DOHH2 (cell line): ENCODE data around the gene RABGEF1.
"Not testable (repeated sequence)": the region's sequence is repeated elsewhere in the genome, so short reads cannot be mapped to it uniquely, and the experiment has no call there.

Experiments used
- H3F3A ChIP-seq: fragments of 200-600 bp; sonication (generic), shearing (Covaris generic); 2 replicates; pipeline ENCODE4 v1.6.0; 2016; ENCODE audit warnings: antibody characterized with exemption, mild to moderate bottlenecking; ENCODE audit not compliant: control insufficient read depth, insufficient read depth
- H3K27ac ChIP-seq: fragments of 200-600 bp; sonication (generic); 2 replicates; pipeline ENCODE4 v1.5.1; 2014; ENCODE audit warnings: low read depth, mild to moderate bottlenecking, low read length, moderate library complexity
- H3K27me3 ChIP-seq: fragments of 200-600 bp; sonication (generic); 2 replicates; pipeline ENCODE4 v1.6.1; 2014; ENCODE audit warnings: mild to moderate bottlenecking, low read length, mixed read lengths; ENCODE audit not compliant: control insufficient read depth
- H3K36me3 ChIP-seq: fragments of 200-600 bp; sonication (generic); 2 replicates; pipeline ENCODE4 v1.6.1; 2014; ENCODE audit warnings: mild to moderate bottlenecking, low read length, moderate library complexity, mixed read lengths; ENCODE audit not compliant: control insufficient read depth
- H3K4me1 ChIP-seq: fragments of 200-600 bp; sonication (generic); 2 replicates; pipeline ENCODE4 v1.6.1; 2014; ENCODE audit warnings: mild to moderate bottlenecking, low read length, mixed read lengths; ENCODE audit not compliant: control insufficient read depth
- H3K4me2 ChIP-seq: fragments of 200-600 bp; sonication (generic); 2 replicates; pipeline ENCODE4 v1.6.0; 2014; ENCODE audit warnings: mild to moderate bottlenecking, low read length, moderate library complexity
- H3K4me3 ChIP-seq: fragments of 200-600 bp; sonication (generic); 2 replicates; pipeline ENCODE4 v1.5.1; 2014; ENCODE audit warnings: mild to moderate bottlenecking, low read length, mixed read lengths
- H3K79me2 ChIP-seq: fragments of 200-600 bp; sonication (generic); 2 replicates; pipeline ENCODE4 v1.6.1; 2014; ENCODE audit warnings: mild to moderate bottlenecking, low read length, mixed read lengths; ENCODE audit not compliant: control insufficient read depth
- H3K9me2 ChIP-seq: fragments of 200-600 bp; sonication (generic); replicated peaks from 2 replicates; pipeline ENCODE4 v1.6.1; 2014; ENCODE audit warnings: mild to moderate bottlenecking, low read length, mixed read lengths; ENCODE audit not compliant: control insufficient read depth
- H3K9me3 ChIP-seq: fragments of 200-600 bp; sonication (generic); 2 replicates; pipeline ENCODE4 v1.6.1; 2014; ENCODE audit warnings: antibody characterized with exemption, low read length, mixed read lengths; ENCODE audit not compliant: control insufficient read depth, insufficient read depth
- H4K20me1 ChIP-seq: fragments of 200-600 bp; sonication (generic); 2 replicates; pipeline ENCODE4 v1.6.0; 2014; ENCODE audit warnings: low read depth, mild to moderate bottlenecking, antibody characterized with exemption, low read length, moderate library complexity; ENCODE audit not compliant: control insufficient read depth, insufficient read depth
- EZH2phosphoT487 ChIP-seq: fragments of 200-600 bp; sonication (generic); IDR thresholded peaks from 2 replicates; pipeline ENCODE4 v1.6.1; 2017; ENCODE audit warnings: borderline replicate concordance, mild to moderate bottlenecking, antibody characterized with exemption, low read length, moderate library complexity, mixed read lengths
- TF ChIP-seq, protein P1 (sequence below): fragments of 200-600 bp; sonication (generic); IDR thresholded peaks from one replicate; pipeline ENCODE4 v1.5.1; 2014; ENCODE audit warnings: antibody characterized with exemption, mild to moderate bottlenecking, low read depth, low read length; ENCODE audit not compliant: poor library complexity, severe bottlenecking

Gene RABGEF1

DNA sequence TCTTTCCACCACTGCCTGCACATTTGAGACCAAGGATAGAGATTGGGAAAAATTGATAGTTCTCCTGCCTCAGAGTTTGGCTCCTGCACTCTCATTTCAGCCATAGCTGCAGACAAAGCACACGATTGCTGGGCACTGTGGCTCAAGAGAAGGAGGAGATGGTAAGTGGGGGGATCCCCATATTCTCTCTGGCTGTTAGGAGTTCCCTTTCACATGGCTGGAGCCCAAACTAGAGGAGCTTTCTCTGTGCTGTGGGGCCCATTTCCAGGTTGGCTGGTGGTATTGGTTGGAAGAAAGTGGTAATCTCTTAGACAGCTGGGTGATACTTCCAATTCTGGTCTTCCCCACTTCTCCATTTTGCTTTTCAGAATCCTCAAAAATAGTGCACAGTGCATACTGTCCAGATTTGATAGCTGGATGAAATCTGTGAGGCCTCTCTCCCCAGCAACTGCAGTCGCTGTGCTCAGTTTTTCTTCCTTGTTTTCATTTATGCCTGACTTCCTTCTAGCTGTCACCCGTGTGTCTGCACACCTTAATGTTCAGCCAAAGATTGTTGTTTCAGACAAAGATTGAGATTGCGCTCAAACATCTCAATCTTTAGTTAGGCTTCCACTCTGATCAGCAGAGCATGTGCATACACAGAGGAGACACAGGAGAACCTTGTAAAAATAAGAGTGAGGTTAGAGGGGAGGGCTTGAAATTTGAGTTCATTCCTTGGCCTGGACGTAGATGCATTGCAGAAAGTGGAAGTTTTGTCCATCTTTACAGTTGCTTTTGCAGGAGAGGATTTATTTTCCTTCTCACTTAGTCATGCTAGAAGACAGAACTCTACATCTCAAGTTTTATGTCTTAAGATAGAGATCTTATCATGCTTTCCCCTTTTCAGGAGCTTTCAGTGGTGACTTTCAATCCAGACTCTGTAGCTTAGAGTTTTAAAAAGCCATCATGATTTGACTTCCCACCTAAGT lies 28.6 kb downstream of the RABGEF1 start:
- Histone ChIP-seq H3K4me3 (peak overlapping the region; percentile 3; the same call in 1 of the 2 replicates), H3K4me1 (peaks cover 48% of the 10 kb centered on the region), H3K27me3 (no peaks in the 10 kb centered on the region), H3F3A (peaks cover 8% of the 10 kb centered on the region), H3K79me2 (peaks cover 74% of the 10 kb centered on the region), H4K20me1 (peaks cover 8% of the 10 kb centered on the region; the same call in 1 of the 2 replicates), H3K36me3 (peaks cover 35% of the 10 kb centered on the region), H3K27ac (peak overlapping the region; percentile 31), H3K9me2 (no peaks in the 10 kb centered on the region), H3K4me2 (peak overlapping the region; percentile 43), H3K9me3 (no peaks in the 10 kb centered on the region)
- TF ChIP-seq, protein P1, sequence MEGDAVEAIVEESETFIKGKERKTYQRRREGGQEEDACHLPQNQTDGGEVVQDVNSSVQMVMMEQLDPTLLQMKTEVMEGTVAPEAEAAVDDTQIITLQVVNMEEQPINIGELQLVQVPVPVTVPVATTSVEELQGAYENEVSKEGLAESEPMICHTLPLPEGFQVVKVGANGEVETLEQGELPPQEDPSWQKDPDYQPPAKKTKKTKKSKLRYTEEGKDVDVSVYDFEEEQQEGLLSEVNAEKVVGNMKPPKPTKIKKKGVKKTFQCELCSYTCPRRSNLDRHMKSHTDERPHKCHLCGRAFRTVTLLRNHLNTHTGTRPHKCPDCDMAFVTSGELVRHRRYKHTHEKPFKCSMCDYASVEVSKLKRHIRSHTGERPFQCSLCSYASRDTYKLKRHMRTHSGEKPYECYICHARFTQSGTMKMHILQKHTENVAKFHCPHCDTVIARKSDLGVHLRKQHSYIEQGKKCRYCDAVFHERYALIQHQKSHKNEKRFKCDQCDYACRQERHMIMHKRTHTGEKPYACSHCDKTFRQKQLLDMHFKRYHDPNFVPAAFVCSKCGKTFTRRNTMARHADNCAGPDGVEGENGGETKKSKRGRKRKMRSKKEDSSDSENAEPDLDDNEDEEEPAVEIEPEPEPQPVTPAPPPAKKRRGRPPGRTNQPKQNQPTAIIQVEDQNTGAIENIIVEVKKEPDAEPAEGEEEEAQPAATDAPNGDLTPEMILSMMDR: no peak
- no peak for TF ChIP-seq EZH2phosphoT487

DNA sequence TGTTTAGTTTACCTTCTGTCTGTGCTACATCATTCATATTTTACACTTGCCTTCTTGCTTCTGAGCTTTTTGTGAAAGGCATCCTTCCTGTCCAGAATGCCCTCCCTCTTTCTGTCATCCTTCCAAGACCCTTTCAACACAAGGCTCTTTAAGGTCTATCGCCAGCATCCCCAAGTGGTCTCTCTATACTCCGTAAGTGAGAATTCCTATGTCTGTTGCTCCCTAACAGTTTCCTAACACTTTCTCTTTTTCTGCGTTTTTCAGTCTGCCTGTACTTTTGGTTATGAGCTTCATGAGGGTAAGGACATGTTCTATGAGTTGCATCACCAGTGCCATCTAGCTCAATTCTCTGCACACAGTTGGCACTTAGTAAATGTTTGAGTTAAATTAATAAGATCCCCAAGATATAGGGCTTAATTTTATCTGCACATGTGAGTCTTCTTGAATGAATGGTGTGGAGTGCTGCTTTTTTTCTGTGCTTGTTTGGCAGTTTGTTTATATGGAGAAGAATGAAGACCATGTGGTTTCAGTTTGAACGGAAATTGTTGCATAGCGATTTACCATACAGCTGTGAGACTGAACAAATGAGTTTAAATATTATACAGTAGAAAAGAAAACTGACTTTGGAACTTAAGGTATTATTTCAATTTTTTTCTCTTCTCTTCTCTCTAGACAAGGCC lies 29.4 kb downstream of the RABGEF1 start:
- peaks cover 47% of the 10 kb centered on the region for H3K4me1 ChIP-seq
- H4K20me1 ChIP-seq: peaks cover 8% of the 10 kb centered on the region; the same call in 1 of the 2 replicates
- H3F3A ChIP-seq: peaks cover 8% of the 10 kb centered on the region
- peak overlapping the region; percentile 43 for H3K4me2 ChIP-seq
- no peaks in the 10 kb centered on the region for H3K9me3 ChIP-seq
- TF ChIP-seq, protein P1: no peak
- TF ChIP-seq EZH2phosphoT487: no peak
- peaks cover 67% of the 10 kb centered on the region for H3K79me2 ChIP-seq
- H3K27me3 ChIP-seq: no peaks in the 10 kb centered on the region
- H3K9me2 ChIP-seq: no peaks in the 10 kb centered on the region
- H3K27ac ChIP-seq: peak overlapping the region; percentile 31; the same call in 1 of the 2 replicates
- no peak overlapping the region for H3K4me3 ChIP-seq
- peaks cover 43% of the 10 kb centered on the region for H3K36me3 ChIP-seq

DNA sequence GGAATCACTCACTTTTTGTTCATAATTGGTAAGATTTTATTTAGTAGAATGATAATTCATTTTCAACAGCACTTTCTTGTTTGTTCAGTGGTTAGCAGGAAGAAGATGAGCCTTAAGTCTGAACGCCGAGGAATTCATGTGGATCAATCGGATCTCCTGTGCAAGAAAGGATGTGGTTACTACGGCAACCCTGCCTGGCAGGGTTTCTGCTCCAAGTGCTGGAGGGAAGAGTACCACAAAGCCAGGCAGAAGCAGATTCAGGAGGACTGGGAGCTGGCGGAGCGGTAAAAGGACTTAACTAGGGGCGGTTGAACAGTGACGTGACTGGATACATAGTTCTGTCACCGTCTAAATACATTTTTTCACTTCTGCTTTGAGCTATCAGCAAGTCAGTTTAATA lies 31.3 kb downstream of the RABGEF1 start:
- H3K27me3 ChIP-seq: no peaks in the 10 kb centered on the region
- no peaks in the 10 kb centered on the region for H3K9me3 ChIP-seq
- peaks cover 52% of the 10 kb centered on the region for H3K79me2 ChIP-seq
- TF ChIP-seq EZH2phosphoT487: no peak
- TF ChIP-seq, protein P1: no peak
- H3K4me2 ChIP-seq: no peak overlapping the region
- peaks cover 8% of the 10 kb centered on the region for H3F3A ChIP-seq
- H3K4me3 ChIP-seq: no peak overlapping the region
- H4K20me1 ChIP-seq: peaks cover 9% of the 10 kb centered on the region; the same call in 1 of the 2 replicates
- no peak overlapping the region for H3K27ac ChIP-seq
- peaks cover 37% of the 10 kb centered on the region for H3K4me1 ChIP-seq
- peaks cover 61% of the 10 kb centered on the region for H3K36me3 ChIP-seq
- no peaks in the 10 kb centered on the region for H3K9me2 ChIP-seq

DNA sequence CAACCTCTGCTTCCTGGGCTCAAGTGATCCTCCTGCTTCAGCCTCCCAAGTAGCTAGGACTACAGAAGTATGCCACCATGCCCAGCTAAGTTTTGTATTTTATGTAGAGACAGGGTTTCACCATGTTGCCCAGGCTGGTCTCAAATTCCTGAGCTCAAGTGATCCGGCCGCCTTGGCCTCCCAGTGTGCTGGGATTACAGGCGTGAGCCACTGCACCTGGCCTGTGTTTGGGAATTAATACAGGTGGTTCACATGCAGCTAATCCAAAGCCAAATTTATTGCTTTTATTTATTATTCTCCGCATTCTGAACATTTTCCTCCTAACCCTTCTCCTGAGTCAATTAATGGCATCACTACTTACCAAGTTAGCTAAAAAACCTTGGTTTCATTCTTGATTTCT lies 33.2 kb downstream of the RABGEF1 start:
- H3K36me3 ChIP-seq: peaks cover 74% of the 10 kb centered on the region
- not testable (repeated sequence) for H3K27me3 ChIP-seq, H3F3A ChIP-seq, H3K27ac ChIP-seq, H4K20me1 ChIP-seq, H3K4me3 ChIP-seq, H3K9me2 ChIP-seq, H3K9me3 ChIP-seq, H3K4me2 ChIP-seq
- peaks cover 34% of the 10 kb centered on the region for H3K79me2 ChIP-seq
- H3K4me1 ChIP-seq: peaks cover 18% of the 10 kb centered on the region

DNA sequence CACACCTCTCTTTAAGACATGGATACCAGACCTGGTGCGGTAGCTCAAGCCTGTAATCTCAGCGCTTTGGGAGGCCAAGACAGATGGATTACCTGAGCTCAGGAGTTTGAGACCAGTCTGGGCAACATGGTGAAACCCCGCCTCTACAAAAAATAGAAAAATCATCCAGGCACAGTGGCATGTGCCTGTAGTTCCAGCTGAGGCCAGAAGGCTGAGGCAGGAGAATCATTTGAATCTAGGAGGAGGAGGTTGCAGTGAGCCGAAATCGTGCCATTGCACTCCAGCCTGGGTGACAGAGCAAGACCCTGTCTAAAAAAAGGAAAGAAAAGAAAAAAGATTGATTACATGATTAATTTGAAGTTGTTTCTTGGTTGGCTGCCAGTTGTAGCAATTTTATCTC lies 35.9 kb downstream of the RABGEF1 start:
- not testable (repeated sequence) for H3K4me1 ChIP-seq

More for the DNA sequence above, 35.9 kb downstream of the RABGEF1 start:
- H3K9me3 ChIP-seq, H3K4me2 ChIP-seq, H3K27ac ChIP-seq, H3K4me3 ChIP-seq, H4K20me1 ChIP-seq, H3K9me2 ChIP-seq, H3K27me3 ChIP-seq, H3F3A ChIP-seq: not testable (repeated sequence)
- Histone ChIP-seq H3K36me3 (peaks cover 73% of the 10 kb centered on the region), H3K79me2 (peaks cover 15% of the 10 kb centered on the region)
